ENCODE data around the gene UNC5C. TPM values are rescaled to one million over a fixed set of nuclear protein-coding genes. Genes with fewer than 3 reads are reported as not detected.

The UNC5C gene
- total and polyA plus RNA-seq, 2 of the 8 experiments (the other 6 are each of a cell fraction or from before 2014, with no cell fraction given): 0.30 to 1.3 TPM

DNA sequence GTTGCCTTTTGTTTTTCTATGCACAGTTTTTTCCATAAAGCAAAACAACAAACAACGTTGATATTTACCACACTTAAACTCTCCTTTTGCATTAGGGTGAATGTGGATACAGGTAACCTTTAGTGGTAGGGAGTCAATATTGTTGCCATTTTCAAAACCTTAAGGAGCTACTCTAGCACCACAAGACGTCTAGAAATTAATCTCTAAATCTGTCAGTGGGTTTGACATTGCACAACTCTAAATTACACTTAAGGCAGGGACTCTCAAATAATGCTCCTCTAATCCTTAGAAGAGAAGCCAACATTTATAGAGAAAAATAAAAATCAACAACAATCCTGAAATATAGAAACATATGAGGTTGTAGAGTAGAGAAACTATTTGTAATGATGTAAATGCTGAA lies 297.2 kb downstream of the UNC5C start (continued):
- TF ChIP-seq MAX (IDR thresholded peaks at IDR 0.05): no peak
- TF ChIP-seq CTCF (IDR thresholded peaks at IDR 0.05; ENCODE audit: control extremely low read depth in 1 of 3, insufficient read depth in 1 of 3, low read depth in 1 of 3, low read length in 3 of 3): no peak
- no peak for TF ChIP-seq EGR1 (IDR thresholded peaks at IDR 0.05; ENCODE audit: borderline replicate concordance, low read depth, low read length)
- TF ChIP-seq CHD7 (IDR thresholded peaks at IDR 0.05; ENCODE audit: insufficient replicate concordance, low read length): no peak
